Smooth muscle cell of the brain vasculature (primary cell): ENCODE data around the gene ATP2B2.

Experiments used
- DNase-seq: peaks from one replicate; pipeline ENCODE4 v3.0.0-alpha.2; 2012; ENCODE audit warnings: low read depth, low spot score

The ATP2B2 gene

GRCh38 chr3:10495003-10495402, 10.4 kb downstream of the ATP2B2 start:
- DNase-seq, result no peak

GRCh38 chr3:10494180-10494579, 11.2 kb downstream of the ATP2B2 start:
- DNase-seq, result no peak

- DNase-seq, result no peak
Observed at GRCh38 chr3:10493202-10493589, 12.2 kb downstream of the ATP2B2 start.

- DNase-seq, result no peak
Observed at GRCh38 chr3:10492364-10493201, 12.8 kb downstream of the ATP2B2 start.

- no peak for DNase-seq
Observed at GRCh38 chr3:10489746-10490483, 15.5 kb downstream of the ATP2B2 start.

- DNase-seq, result no peak
Observed at GRCh38 chr3:10487988-10488633, 17.3 kb downstream of the ATP2B2 start.

- no peak for DNase-seq
Observed at GRCh38 chr3:10485806-10486205, 19.6 kb downstream of the ATP2B2 start.

GRCh38 chr3:10485380-10485779, 20.0 kb downstream of the ATP2B2 start:
- DNase-seq, result no peak

- DNase-seq, result no peak
Observed at GRCh38 chr3:10484709-10485108, 20.7 kb downstream of the ATP2B2 start.

- DNase-seq, result no peak
Observed at GRCh38 chr3:10483686-10484345, 21.6 kb downstream of the ATP2B2 start.

GRCh38 chr3:10483364-10483675, 22.1 kb downstream of the ATP2B2 start:
- DNase-seq, result no peak

- DNase-seq, result no peak
Observed at GRCh38 chr3:10482631-10483363, 22.6 kb downstream of the ATP2B2 start.

GRCh38 chr3:10480871-10481378, 24.5 kb downstream of the ATP2B2 start:
- DNase-seq, result no peak

- DNase-seq, result no peak
Observed at GRCh38 chr3:10479311-10479710, 26.1 kb downstream of the ATP2B2 start.

GRCh38 chr3:10475983-10476382, 29.4 kb downstream of the ATP2B2 start:
- no peak for DNase-seq

GRCh38 chr3:10474847-10475246, 30.5 kb downstream of the ATP2B2 start:
- no peak for DNase-seq

GRCh38 chr3:10474275-10474646, 31.1 kb downstream of the ATP2B2 start:
- DNase-seq, result no peak

GRCh38 chr3:10473581-10474274, 31.7 kb downstream of the ATP2B2 start:
- DNase-seq, result no peak

GRCh38 chr3:10472877-10473440, 32.4 kb downstream of the ATP2B2 start:
- no peak for DNase-seq

GRCh38 chr3:10471054-10471688, 34.2 kb downstream of the ATP2B2 start:
- DNase-seq, result no peak
